Gastrocnemius medialis (tissue), 4 donors: ENCODE data around the gene CALD1.

Source experiments
- CTCF ChIP-seq, 5 experiments: fragments of 450-650 bp in 3 of 5; fragments of 200-600 bp in 2 of 5; sonication (generic) in 2 of 5; IDR thresholded peaks in 4 of 5; conservative IDR thresholded peaks in 1 of 5; 1 replicate in 4 of 5; 2 replicates in 1 of 5; pipeline ENCODE4 v1.5.1; 2016 to 2019; ENCODE audit warnings: antibody characterized with exemption in 5 of 5, mild to moderate bottlenecking in 3 of 5, moderate library complexity in 3 of 5
- POLR2A ChIP-seq, 2 donors: fragments of 450-650 bp; IDR thresholded peaks; one replicate each; pipeline ENCODE4 v1.6.1; 2017; ENCODE audit warnings: antibody characterized with exemption in 2 of 2, mild to moderate bottlenecking in 2 of 2, moderate library complexity in 2 of 2

- TF ChIP-seq CTCF (IDR thresholded peaks at IDR 0.05 in 4 of 5, conservative IDR thresholded peaks at IDR 0.05 in 1 of 5) (no peak), POLR2A (IDR thresholded peaks at IDR 0.05) (no peak)
Observed at GRCh38 chr7:134842062-134842461, 62.6 kb downstream of the CALD1 start.
